Mesothelial cell of epicardium (in vitro differentiated cells): Measurements from ENCODE around the gene ANXA10. TPM values are rescaled to one million over a fixed set of nuclear protein-coding genes. Genes with fewer than 3 reads are reported as not detected.
"Not testable (repeated sequence)": the region's sequence is repeated elsewhere in the genome, so short reads cannot be mapped to it uniquely, and the experiment has no call there.

ENCODE experiments used
- DNase-seq, 2 experiments: peaks; one replicate each; pipeline ENCODE4 v3.0.0; 2021; ENCODE audit warnings: low spot score in 2 of 2; ENCODE audit not compliant: unreplicated experiment in 2 of 2
- H3K27ac Mint-ChIP-seq: 2 replicates; pipeline ENCODE4 v1.8.0; 2021; ENCODE audit warnings: mixed read lengths
- H3K27me3 Mint-ChIP-seq: 2 replicates; pipeline ENCODE4 v1.8.0; 2021; ENCODE audit warnings: low read depth, mixed read lengths
- H3K36me3 Mint-ChIP-seq: 2 replicates; pipeline ENCODE4 v1.8.0; 2021; ENCODE audit warnings: mixed read lengths
- H3K4me1 Mint-ChIP-seq: 2 replicates; pipeline ENCODE4 v1.8.0; 2021; ENCODE audit warnings: mixed read lengths
- H3K4me3 Mint-ChIP-seq: 2 replicates; pipeline ENCODE4 v1.8.0; 2021; ENCODE audit warnings: mild to moderate bottlenecking, moderate library complexity, mixed read lengths
- H3K9me3 Mint-ChIP-seq: 2 replicates; pipeline ENCODE4 v1.8.0; 2021; ENCODE audit warnings: mixed read lengths
- total RNA-seq: library from RNA; stranded (reverse); gene quantifications from 3 replicates; pipeline ENCODE4 v1.2.1, GENCODE V29; 2021
- TF ChIP-seq, protein P1 (sequence below): fragments of 200-600 bp; sonication (generic); IDR thresholded peaks from one replicate; pipeline ENCODE4 v1.5.0; 2021; ENCODE audit warnings: antibody characterized with exemption; ENCODE audit not compliant: unreplicated experiment

ANXA10 gene
- total RNA-seq, 1 donor from 2014 or later: not detected

DNA sequence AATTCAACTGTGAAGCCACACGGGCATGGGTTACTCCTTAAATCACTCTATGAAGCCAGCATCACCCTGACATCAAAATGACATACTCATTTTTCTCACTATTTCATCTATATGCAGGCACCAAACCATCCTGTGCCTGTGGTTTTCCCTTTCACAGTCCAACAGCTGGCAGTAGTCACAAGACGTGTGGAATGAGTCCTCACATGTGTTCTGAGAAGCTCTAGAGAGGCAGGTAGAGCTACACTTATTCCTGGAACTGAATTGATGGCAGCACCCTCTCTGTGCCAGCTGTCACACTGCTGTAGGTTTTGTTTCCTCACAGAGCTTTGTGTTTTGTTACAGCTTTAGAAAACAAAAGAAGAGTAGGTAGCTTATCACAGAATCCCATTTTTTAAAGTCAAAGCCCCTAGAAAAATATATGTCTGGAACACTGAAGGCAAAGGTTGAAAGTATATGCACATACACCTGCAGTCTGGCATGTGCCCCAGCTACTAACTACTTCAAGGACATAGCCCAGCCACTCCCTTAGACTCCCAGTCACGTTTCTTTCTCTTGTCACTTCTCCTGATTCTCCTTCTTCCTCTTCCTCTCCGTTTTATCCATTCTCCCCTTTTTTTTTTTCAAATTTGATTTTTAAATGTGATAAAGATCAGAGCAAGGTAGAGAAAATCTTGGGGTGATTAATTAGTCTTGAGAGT is 107.1 kb downstream of the ANXA10 start:
- peaks cover 34% of the 10 kb centered on the region for H3K9me3 Mint-ChIP-seq
- H3K36me3 Mint-ChIP-seq: peaks cover 10% of the 10 kb centered on the region
- no peaks in the 10 kb centered on the region for H3K27me3 Mint-ChIP-seq
- H3K4me1 Mint-ChIP-seq: no peaks in the 10 kb centered on the region
- TF ChIP-seq, protein P1, sequence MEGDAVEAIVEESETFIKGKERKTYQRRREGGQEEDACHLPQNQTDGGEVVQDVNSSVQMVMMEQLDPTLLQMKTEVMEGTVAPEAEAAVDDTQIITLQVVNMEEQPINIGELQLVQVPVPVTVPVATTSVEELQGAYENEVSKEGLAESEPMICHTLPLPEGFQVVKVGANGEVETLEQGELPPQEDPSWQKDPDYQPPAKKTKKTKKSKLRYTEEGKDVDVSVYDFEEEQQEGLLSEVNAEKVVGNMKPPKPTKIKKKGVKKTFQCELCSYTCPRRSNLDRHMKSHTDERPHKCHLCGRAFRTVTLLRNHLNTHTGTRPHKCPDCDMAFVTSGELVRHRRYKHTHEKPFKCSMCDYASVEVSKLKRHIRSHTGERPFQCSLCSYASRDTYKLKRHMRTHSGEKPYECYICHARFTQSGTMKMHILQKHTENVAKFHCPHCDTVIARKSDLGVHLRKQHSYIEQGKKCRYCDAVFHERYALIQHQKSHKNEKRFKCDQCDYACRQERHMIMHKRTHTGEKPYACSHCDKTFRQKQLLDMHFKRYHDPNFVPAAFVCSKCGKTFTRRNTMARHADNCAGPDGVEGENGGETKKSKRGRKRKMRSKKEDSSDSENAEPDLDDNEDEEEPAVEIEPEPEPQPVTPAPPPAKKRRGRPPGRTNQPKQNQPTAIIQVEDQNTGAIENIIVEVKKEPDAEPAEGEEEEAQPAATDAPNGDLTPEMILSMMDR: no peak
- no peak for DNase-seq
- H3K4me3 Mint-ChIP-seq: no peak overlapping the region
- no peak overlapping the region for H3K27ac Mint-ChIP-seq

DNA sequence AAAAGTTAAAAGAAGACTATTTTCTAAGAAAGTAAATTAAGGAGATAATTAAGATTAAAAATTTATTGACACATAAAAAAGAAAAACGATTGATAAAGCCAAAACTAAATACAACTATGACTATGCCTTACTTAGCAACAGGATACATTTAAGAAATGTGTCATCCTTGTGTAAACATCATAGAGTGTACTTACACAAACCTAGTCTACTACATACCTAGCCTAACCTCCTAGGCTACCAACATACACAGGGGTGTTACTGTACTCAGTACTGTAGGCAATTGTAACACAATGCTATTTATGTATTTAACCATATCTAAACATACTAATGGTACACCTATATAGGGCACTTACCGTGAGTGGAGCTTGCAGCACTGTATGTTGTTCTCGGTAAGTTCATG is 108.3 kb downstream of the ANXA10 start:
- Mint-ChIP-seq H3K36me3 (peaks cover 11% of the 10 kb centered on the region), H3K27ac (no peak overlapping the region), H3K4me3 (no peak overlapping the region), H3K27me3 (no peaks in the 10 kb centered on the region), H3K4me1 (no peaks in the 10 kb centered on the region), H3K9me3 (peaks cover 46% of the 10 kb centered on the region)
- TF ChIP-seq, protein P1: no peak
- DNase-seq: no peak

DNA sequence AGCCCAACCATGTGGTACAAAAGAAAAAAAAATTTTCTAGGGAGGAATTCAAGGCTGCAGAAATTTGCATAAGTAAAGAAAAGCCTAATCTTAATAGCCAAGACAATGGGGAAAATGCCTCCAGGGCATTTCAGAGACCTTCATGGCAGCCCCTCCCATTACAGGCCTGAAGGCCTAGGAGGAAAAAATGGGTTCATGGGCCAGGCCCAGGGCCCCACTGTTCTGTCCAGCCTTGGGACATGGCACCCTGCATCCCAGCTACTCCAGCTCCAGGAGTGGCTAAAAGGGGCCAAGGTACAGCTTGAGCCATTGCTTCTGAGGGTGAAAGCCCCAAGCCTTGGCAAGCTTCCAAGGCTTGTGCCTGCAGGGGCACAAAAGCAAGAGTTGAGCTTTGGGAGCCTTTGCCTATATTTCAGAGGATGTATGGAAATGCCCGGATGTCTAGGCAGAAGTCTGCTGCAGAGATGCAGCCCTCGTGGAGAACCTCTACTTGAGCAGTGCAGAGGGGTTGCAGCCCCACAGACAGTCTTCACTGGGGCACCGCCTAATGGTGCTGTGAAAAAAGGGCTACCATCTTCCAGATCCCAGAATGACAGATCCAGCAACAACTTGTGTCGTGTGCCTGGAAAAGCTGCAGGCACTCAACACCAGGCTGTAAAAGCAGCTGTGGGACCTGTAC is 111.0 kb downstream of the ANXA10 start:
- TF ChIP-seq, protein P1: no peak
- Mint-ChIP-seq H3K9me3 (peaks cover 42% of the 10 kb centered on the region), H3K4me1 (no peaks in the 10 kb centered on the region), H3K36me3 (peaks cover 5% of the 10 kb centered on the region), H3K4me3 (no peak overlapping the region), H3K27me3 (no peaks in the 10 kb centered on the region), H3K27ac (no peak overlapping the region)
- no peak for DNase-seq

DNA sequence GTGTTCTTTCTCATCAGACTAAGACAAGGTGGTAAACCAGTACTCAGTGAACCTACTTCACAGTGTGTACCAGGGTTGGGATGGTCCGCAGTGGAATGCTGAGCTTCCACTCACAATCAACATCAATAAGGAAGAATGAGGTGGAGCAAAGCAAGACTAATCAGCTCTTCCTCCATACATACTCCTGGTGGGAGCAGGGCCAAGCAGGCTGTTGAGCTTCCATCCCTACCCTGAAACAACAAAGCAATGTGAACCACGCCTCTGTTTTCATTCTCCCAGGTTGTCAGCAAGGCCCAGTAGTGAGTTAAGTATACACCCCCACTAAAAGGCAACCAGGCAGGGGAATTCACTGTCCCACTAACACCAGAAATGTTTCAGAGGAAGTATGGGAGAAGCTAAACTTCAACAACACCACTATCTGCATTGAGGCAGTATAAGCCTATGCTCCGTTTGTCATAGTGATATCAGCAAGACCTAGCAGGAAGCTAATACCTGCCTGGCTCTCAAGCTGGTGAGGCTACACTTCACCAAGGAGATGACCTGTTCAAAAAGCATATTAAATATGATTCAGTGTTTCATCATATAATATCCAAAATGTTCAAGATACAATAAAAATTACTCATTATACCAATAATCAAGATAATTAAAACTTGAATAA is 116.7 kb downstream of the ANXA10 start:
- H3K27me3 Mint-ChIP-seq: no peaks in the 10 kb centered on the region
- H3K9me3 Mint-ChIP-seq: peaks cover 24% of the 10 kb centered on the region
- H3K4me1 Mint-ChIP-seq: no peaks in the 10 kb centered on the region
- H3K4me3 Mint-ChIP-seq: no peak overlapping the region
- TF ChIP-seq, protein P1: no peak
- peaks cover 9% of the 10 kb centered on the region for H3K36me3 Mint-ChIP-seq
- no peak overlapping the region for H3K27ac Mint-ChIP-seq
- DNase-seq: no peak

DNA sequence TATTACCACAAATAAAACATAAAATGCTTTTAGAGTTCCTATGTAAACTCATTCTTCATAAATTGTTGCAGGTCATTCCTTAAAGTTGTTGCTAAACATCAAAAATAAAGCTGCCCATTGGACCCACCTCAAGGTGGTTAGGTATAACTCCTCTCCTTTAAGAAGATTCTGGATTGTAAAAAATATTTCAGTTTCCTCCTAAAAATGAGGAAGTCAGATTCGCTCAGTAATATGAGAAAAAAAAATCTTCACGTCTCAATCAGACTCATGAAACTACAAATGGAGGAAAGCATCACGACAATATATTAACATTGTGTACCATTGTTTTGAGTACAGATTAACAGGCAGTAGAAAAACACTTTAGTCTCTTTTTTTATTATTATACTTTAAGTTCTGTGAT is 120.3 kb downstream of the ANXA10 start:
- Mint-ChIP-seq H3K27me3 (no peaks in the 10 kb centered on the region), H3K9me3 (peaks cover 20% of the 10 kb centered on the region), H3K4me1 (no peaks in the 10 kb centered on the region), H3K4me3 (no peak overlapping the region), H3K27ac (no peak overlapping the region), H3K36me3 (peaks cover 34% of the 10 kb centered on the region)
- no peak for DNase-seq
- TF ChIP-seq, protein P1: no peak

DNA sequence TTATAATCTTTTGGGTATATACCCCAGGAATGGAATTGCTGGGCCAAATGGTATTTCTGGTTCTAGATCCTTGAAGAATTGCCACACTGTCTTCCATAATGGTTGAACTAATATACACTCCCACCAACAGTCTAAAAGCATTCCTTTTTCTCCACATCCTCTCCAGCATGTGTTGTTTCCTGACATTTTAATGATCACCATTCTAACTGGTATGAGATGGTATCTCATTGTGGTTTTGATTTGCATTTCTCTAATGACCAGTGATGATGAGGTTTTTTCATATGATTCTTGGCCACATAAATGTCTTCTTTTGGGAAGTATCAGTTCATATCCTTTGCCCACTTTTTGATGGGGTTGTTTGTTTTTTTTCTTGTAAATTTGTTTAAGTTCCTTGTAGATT is 121.2 kb downstream of the ANXA10 start:
- Mint-ChIP-seq H3K9me3 (peaks cover 26% of the 10 kb centered on the region), H3K36me3 (peaks cover 43% of the 10 kb centered on the region)
- H3K4me1 Mint-ChIP-seq, H3K4me3 Mint-ChIP-seq, H3K27me3 Mint-ChIP-seq, DNase-seq, H3K27ac Mint-ChIP-seq: not testable (repeated sequence)
